ENCODE measurements around the gene YBX1.

YBX1 gene

DNA sequence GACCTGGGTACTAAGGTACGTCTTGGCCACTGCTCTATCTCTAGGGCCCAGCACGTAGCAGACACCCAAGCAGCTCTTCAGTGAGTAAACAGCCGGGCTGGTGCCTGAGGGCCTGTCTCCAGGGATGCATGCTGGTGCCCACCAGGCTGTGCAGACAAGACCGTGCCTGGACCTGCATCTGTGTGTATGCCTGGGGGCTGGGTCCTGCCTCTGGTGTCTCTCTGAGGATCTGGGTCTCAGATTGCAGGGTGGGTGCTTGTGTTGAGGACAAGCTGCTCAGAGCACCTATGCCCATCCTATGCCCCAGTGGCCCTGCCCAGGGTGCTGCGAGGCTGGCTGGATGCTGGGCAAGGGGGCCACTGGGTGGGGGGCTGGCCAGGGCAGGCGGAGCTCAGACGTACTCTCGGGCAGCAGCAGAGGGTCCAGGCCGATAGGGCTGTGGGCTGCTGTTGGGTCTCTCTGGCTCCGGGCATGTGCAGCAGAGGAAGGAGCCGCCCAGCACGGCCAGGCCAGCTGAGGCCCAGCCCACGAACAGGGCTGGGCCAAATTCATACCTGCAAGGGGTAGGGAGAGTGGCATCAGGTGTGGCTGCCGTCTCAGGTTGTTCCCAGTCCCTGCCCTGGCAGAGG, 53.4 kb downstream of the YBX1 start:
- DNase-seq: no peak

DNA sequence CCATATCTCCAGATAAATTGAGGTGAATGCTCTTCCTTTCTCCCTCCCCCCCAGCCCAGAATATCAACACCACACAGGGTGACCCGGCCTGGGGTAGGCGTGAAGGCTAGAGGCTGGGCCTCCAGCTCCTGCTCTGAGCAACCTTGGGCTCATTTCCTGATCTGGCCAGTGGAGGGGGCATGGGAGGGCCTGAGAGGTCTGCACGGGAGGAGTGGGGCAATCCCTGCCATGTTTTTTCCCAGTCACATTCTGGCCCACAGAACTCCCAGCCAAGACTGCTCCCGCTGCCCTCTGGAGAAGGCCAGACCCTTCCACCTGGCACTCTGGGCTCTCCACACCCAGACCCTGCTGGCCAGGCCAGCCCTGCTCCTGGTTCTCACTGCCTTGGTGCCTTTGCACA, 53.9 kb downstream of the YBX1 start:
- DNase-seq: no peak

DNA sequence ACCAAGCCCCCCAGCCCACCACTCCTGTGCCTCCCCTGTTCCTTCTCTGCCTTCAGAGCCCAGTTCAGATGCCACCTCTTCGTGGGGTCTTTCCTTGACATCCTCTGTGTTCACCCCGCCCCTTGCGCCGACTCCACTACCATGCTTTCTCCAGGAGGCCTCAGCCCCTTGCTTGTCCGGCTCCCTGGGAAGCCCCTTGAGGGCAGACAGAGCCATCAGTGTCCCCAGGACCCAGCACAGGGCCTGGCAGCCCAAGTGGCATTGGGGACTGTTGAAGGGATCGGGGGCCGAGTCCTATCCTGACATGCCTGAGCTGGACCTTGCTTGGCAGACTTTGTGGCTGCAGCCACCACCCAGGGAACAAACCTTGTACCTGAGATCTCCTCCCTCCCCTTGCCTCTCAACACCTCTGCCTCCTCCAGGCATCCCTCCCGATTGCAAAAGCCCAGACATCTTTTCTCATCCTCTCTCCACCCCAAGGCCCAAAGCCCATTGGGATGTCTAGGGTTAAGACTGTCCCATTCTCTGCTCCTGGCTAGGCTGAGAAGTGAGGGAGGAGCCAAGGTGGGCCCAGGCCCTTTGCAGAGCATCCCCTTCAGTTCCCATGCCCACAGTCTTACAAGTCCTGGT, 54.5 kb downstream of the YBX1 start:
- DNase-seq: no peak

DNA sequence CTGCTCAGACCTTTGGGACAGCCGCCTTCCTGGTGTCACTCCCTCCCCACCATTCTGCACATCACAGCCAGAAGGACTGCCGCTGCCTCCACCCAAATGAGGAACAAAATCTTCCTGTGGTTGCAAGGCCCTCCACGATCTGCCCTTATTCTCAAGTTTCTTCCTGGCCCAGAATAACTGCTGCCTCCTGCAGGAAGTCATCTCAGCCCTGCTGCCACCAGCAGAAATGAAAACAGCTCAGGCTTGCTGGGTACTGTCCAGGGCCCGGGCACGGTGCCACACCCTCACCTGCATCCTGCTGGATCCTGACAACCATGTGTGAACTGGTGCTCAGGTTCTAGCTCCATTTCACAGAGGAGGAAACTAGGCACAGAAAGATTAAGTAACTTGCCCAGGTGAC, 55.0 kb downstream of the YBX1 start:
- no peak for DNase-seq

DNA sequence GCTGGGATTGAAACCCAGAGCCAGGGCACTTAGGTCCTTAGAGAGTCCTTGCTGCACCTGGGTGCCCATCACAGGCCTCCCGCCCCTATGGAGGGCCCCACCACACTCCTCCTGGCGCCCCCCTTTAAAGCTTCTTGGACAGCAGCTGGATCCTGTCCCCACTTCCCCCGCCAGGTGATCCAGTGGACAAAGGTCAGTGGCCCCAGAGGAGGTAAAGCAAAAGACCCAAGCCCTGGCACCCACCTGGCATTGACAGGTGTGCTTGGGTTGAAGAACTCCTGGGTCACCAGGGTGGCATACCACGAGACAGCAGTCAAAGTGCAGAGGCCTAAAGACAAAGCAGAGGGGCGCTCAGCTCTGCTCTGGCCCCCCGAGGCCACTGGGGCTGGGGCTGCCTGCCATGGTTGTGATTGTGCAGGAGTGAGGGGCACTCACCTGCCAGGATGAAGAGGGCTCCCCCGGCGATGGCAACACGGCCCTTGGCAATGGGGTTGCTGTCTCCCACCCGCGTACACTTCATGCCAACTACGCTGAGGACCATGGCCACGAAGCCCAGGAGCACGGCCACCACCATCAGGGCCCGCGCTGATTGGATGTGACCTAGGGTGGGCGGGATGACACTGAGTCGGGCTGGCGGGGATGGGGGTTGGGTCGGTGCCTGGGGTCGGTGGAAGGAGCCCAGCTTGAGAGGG, 55.9 kb downstream of the YBX1 start:
- DNase-seq: no peak

DNA sequence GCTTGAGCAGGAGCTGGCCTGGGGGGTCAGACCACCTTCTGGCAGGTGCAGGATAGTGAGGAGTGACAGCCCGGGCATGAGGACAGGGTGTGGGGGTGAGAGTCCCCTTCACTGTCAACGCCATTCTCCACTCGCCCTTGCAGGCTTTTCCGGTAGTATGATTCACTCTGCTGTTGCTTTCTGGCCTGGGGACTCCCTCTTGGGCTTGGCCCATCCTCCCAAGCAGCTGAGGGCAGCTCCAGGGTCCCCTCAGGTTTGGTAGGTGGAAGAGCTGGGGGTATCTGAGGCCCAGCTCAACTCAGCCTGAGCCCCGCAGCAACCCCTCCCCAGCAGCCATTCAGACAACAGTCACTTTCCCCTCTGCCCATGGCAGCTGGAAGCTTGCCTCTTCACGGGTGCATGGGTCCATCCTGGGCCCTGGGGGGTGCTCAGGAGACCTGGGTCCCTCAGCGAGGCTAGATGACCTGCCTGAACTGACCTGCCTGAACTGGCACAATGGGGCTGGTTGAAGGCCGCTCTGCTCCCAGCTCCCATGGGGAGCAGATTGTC, 56.5 kb downstream of the YBX1 start:
- DNase-seq: no peak

DNA sequence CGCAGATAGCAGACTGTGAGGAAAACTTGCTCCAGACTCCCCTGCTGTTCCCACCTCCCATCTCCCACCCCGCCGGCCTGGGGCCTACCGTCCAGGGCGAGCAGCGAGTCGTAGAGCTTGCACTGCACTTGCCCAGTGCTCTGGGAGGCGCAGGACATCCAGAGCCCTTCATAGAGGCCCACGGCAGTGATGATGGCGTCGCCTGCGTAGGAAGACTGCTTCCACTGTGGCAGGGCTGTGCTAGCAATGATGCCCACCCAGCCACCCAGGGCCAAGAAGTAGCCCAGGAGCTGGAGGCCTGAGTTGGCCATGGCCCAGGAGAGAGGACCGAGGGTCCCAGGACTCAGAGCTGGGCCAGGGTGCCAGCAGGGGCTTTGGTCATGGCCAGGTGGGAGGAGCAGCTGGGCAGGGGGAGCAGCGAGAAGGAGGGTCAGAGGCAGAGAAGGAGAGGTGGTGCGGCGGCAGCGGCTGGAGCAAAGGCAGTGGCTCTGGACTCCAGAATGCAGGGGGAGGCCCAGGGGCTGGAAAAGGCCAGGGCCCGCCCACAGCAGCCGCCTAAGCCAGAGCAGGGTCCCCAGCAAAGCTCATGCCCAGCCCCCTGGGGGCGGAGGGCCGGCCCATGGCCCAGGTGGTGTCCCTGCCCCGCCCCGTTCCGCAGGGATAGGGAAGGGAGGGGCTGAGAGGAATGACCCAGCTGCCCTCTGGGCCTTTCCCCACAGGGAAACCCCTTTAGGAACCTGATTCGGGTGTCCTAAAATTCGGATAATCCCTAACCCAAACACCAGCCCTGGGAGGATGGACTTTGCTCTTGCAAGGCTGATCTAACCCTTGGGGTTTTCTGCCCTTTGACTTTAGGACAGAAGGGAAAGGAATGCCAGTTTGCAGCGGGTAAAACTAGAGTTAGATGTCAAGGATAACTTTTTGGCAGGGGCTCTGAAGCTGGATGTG, 57.8 kb downstream of the YBX1 start, which contains the start of gene CLDN19:
CLDN19 (minus strand) TSS at position 484 of the 948 bp plus-strand sequence; CDS start at position 311, 173 bp downstream.
- no peak for DNase-seq

DNA sequence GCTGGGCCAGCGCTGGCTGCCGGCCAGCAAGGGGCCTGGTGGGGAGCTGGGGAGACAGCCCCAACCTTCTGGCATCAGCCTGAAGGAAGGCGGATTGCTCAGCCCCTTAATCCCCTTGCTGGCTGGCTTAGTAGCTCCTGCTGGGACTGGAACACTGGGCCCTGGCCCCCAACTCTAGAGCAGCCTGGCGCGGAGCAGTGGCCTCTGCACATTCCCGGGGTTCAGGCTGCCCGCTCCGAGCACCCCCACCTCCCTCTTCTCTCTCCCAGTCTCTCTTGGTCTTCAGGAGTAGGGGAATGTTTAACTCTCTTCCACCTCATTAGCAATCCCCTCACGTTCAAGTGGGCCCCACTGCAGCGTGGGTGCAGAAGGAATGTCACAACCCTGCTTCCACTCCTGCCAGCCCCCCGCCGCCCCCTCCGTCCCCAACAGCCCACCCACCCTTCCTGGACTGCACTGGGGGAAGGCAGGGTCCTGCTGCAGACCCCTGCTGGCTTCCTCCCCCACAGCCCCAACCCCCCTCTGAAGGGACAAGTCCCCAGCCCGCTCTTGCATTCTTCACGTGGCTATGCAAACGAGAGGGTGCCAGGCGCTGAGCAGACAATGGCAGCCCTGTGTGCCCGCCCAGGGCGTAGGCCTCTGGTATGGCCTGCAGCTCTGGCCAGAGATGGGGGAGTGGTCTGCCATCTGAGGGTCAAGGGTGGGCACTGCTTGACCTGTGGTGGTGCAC, 58.8 kb downstream of the YBX1 start:
- no peak for DNase-seq

DNA sequence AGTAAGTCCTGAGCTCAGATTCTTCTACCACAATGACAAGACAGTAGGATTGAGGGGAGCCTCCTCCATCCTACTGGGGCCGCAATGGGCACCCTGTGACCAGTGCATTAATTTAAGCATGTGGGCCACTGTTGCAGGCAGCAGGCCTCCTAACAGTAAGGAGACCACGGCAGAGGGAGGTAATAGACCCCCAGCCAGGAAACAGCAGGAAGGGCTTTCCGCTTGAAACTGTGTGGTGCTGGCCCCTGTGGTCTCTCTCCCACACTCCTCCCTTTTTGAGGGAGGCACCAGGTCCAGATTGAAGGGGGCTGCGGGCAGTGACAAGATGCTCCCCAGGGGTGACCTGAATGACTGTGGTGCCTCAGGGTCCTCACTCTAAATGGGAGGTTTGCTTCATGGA, 59.5 kb downstream of the YBX1 start:
- DNase-seq: no peak

DNA sequence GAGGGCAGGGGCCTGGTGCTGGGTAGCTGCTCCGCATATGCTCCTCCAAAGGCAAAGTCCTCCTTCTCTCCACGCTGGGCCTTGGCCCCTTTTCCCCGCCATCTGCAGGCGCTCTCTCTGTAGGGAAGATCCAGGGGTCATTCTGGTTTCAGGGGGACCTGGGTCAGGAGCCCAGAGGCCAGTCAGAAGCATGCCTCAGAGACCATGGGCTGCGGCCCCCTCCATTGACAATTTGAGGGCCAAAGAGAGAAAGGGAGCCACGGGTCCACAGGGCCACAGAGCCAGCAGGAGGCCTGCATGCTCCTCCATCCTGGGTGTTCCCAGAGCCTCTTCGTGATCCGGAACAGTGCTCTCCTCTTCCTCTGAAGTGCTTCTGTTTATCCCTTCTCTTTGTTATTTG, 59.9 kb downstream of the YBX1 start:
- DNase-seq: no peak

DNA sequence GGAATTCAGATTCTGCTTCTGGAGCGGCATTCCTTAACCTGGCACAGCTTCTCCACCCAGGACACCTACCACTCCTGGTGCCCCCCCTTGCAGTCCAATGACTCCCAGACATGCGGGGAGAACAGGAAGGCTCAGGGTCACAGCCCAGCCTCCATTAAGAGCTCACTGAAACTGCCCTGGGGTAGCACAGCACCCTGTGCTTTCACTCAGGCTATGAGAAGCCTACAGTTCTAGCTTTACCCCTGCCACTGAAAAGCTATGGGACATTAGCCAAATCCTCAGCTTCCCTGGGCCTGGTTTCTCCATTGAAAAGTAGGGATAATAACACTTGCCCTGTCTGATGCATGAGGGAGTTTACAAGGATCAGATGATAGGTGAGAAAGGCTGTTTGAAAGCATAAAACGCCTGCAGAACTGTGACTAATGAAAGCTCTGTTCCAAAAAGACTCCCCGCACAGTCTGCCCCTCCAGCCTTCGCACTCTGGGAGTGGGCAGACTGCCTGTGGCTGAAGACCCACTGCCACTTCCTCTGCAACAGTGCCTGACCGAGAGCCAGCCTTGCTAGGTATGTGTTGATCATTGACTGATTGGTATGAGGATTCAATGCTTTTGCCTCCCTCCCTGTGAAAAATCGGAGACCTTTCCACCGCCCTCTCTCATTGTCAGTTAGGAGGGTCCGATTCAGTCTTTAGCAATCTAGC, 60.5 kb downstream of the YBX1 start:
- no peak for DNase-seq

DNA sequence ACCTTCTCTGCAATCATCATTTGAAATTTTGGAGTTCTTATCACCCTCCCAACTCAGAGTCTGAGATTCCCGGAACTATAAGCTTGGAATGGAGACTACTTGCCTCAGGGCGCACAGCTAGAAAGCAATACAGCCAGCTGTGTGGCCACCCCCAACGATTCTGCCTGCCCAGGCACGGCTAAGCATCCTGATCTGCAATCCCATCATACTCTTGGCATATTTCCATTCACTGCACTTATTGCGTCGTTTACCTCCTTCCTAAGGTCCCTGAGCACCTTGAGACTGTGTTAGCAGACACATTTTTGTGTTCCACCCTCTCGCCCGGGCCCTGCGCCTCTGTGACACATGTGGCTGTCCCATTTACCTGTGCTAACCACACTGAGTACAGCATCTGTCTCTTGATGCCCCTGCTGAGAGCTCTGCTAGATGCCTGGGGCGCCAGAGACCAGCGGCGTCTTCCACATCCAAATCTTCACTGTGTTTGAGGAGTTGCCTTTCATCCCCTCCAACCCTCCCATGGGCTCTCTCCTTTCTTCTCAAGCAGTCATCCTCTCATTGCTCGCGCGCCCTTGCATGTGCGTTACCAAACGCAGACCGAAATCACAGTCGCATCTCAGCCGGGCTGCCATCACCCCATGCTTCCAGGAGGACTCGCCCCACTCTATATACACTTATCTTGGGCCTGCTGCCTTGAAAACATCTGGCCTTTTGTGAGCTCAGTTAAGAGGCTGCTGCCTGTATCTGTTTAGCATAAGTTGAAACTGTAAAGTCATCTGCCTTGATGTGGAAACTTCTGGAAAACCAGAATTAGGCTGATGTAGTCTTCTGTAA, 61.3 kb downstream of the YBX1 start:
- no peak for DNase-seq

DNA sequence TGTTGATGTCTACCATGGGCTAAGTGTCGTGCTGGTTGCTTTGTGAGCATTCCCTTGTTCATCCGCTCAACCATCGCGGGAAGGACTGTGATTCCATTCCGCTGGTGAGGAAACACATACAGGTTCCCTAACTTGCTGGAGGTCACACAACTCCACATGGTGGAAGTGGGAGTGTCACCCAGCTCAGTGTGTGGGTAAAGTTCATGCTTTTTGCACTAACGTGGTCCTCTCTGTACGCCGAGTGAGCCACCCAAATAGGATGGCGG, 61.9 kb downstream of the YBX1 start:
- no peak for DNase-seq

DNA sequence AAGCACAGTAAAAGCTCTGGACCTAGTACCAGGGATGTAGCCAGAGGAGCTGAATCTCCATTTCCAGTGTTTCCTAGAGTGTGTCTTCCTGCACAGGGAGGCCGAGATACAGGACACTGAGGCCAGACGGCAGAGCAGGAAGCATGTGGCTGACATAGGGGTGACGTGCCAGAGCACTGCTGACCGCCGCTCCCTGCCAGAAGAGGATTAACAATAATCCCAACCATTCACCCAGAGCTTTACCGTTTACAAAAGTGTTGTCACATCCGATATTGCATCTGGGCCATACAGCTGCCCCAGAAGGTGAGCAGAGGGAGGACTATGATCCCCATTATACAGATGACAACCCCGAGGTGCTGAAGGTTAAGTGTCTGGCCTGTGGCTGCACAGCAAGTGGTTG, 63.6 kb downstream of the YBX1 start:
- DNase-seq: no peak

DNA sequence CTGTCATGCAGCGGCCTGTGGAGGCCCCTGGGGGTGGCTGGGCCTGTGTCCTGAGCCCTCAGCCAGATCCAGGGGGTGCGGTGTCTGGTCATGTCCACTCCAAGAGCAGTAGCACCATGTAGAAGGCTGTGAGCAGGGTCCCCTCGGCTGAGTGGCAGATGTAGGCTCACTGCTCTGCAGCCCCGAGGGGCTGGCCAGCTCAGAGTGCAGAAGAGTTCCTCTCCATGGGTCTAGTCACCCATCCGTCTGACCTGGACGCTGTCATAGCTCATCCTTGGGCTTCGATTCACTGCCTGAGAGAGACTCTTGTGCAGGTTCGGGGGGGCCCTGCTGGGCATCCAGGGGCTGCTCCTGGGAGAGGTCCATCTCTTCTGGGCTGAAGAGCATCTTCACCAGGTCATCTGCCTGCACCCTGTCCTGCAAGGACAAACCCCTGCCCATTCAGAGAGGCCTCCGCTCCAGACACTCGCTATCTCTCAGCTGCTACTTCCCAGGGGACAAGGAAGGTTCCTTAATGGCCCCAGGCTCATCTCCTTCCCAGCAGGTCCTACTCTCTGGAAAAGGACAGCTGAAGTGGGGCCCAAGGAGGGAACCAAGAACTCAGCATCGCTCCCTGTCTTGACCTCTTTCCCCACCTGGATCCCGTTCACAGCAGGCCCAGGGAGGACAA, 64.4 kb downstream of the YBX1 start:
- no peak for DNase-seq

DNA sequence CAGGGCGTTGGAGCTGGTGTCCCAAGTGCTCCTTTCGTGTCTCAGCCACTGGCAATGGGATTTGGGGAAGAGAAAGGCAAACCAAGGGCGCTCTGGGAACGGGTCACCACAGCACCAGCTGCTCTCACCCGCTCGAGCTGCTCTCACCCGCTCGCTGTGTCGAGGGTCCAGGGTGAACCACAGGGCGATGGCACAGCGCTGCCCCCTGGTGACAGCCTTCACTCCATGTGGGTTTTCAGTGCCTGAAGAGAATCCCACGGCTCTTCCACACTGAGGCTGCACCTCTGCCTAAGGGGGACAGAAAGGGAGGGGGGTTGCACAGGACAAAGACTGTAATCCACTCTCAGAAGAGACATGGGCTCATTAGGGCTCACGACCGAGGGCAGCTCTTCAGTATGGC, 64.9 kb downstream of the YBX1 start:
- no peak for DNase-seq

DNA sequence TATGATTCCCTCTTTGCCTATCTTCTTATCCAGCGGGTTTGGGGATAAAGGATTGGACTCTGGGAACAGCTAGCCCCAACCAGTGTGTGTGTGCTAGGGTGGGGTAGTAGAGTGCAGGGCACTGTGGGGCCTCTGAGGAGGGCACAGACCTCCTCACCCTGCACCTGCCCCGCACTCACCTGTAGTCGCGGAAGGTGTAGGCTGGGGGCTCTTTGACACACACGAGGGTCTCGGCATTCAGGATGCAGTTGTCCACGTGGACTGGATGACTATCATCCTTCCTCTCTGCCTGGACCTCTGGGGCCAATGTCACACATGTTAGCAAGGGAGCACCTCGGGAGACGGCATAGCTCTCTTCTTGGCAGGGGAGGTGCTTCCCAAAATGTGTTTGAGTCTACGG, 65.8 kb downstream of the YBX1 start:
- no peak for DNase-seq

DNA sequence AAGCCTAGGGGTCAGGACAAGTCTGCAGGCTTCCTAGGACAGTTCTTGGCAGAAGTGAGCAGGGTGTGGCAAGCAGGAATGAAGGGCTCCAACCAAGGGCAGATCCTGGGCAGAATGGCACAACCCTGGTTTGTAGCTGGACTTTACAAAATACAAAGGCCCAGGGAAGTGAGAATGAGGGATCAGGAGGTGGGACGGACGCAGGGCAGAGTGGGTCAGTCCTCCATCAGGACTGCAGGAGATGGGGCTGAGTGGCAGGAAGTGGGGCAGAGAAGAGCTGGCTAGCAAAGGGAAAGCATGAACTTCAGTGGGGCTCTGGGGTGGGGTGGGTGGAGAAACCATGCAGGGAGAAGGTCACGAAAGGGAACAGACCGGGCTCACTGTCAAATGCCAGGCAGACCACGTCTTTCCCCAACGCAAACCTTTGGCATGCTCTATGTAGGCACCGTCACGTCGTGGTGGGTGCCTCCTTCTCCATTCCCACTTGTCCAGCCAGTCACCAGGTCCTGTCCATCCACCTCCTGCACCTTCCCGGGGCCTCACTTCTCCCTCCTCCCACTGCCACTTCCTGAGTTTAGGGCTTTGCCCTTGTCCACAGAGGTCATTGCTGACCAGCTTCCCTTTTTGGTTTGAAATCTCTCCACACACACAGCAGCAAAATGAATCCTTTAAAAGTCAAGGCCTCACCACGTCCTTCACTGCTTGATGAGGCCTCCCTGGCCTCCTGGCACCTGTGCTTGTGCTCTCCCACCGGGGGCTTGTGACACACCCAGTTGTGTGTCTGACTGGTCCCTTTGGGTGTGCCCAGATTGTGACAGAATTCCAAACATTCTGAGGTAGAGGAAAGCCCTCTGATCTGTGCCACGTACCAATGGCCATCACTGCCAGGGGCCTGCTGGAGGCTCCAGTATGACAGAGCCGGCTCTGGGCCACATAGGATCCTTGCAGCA, 66.5 kb downstream of the YBX1 start:
- no peak for DNase-seq

DNA sequence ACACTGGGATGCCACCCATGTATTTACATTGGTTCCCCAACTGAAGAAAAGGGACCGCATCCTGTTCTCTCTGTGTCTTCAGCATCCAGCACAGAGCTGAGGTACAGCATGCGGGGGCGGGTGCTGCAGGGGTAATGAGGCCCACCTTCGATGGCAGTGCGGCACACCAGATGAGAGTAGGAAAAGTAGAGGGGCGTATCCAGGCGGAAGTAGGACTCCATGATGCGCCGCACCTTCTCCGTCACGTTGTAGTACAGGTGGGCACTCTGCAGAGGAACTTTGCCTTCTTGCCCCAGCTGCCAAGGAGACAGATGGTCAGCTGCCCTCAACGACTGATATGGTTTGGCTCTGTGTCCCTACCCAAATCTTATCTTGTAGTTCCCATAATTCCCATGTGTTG, 67.8 kb downstream of the YBX1 start:
- no peak for DNase-seq
